ENCODE measurements around the gene FSHR.

FSHR gene

DNA sequence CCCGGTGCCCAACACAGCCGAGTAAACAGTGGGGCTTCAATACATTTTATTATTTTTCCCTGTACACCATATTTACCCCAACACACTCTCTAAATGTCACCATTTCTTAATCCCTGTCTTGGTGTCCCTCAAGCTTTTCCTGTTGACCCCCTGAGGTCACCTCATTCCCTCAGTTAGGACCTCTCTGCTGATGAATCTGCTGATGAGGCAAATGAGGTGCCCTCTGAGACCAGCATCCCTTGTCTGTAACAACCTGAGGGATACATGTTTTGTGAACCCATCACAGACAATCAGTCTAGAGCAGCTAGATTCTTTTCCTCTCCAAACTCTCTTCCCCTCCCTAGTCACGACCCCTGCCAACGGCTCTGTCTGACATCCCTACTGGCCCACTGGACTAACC lies 127.6 kb downstream of the FSHR start:
- Histone ChIP-seq H3K9ac (ENCODE audit: low read depth, low read length) (no peak overlapping the region), H3K27me3 (ENCODE audit: insufficient read depth, low read length) (no peaks in the 10 kb centered on the region), H3K27ac (ENCODE audit: low read length) (no peak overlapping the region), H3K4me1 (ENCODE audit: insufficient read depth, low read length) (no peaks in the 10 kb centered on the region), H3K4me3 (ENCODE audit: low read length) (no peak overlapping the region), H3K9me3 (ENCODE audit: insufficient read depth, low read depth, low read length) (no peaks in the 10 kb centered on the region), H3K36me3 (ENCODE audit: insufficient read depth, low read depth, low read length) (no peaks in the 10 kb centered on the region)

DNA sequence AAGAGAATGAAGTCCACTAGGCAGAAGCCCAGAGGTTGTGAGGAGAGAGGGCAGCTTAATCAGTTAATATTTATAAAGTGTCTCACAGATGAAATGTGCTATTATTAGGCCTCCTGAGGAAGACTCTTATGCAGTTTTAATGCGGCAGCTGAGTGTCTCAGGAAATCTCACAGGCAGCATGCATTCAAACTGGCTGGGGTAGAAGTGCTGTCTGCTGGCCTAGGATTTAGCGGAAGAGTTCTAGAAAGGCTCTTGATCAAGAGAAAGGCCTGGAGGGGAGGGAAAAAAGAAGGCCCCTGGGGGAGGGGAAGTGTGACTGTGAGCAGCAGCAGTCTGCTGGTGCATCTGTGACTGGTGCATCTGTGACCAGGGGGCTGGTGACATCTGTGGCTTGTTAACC lies 133.0 kb downstream of the FSHR start:
- Histone ChIP-seq H3K27ac (ENCODE audit: low read length) (no peak overlapping the region), H3K4me3 (ENCODE audit: low read length) (no peak overlapping the region), H3K4me1 (ENCODE audit: insufficient read depth, low read length) (no peaks in the 10 kb centered on the region), H3K9ac (ENCODE audit: low read depth, low read length) (no peak overlapping the region), H3K9me3 (ENCODE audit: insufficient read depth, low read depth, low read length) (no peaks in the 10 kb centered on the region), H3K27me3 (ENCODE audit: insufficient read depth, low read length) (no peaks in the 10 kb centered on the region), H3K36me3 (ENCODE audit: insufficient read depth, low read depth, low read length) (no peaks in the 10 kb centered on the region)

DNA sequence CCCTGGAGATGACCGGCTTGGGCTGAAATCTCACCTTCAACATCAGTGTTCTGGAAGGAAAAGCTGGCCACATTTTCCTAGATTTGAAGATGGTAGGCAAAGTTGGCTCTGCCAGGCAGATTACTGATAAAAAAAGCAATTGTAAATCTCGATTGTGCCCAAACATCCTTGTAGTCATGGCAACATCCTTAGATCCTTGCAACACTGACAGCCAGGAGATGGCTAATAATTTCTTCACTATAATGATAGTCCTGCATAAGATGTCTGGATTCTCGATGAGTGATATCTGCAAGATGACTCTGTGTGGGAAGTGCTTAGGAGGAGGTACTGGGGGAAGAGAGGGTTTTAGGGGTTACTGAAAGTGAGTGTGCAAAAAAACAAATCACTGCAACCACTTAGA lies 149.1 kb downstream of the FSHR start:
- no peaks in the 10 kb centered on the region for H3K4me1 ChIP-seq (ENCODE audit: insufficient read depth, low read length)
- no peaks in the 10 kb centered on the region for H3K27me3 ChIP-seq (ENCODE audit: insufficient read depth, low read length)
- H3K4me3 ChIP-seq (ENCODE audit: low read length), result no peak overlapping the region
- H3K36me3 ChIP-seq (ENCODE audit: insufficient read depth, low read depth, low read length), result no peaks in the 10 kb centered on the region
- no peak overlapping the region for H3K27ac ChIP-seq (ENCODE audit: low read length)
- no peaks in the 10 kb centered on the region for H3K9me3 ChIP-seq (ENCODE audit: insufficient read depth, low read depth, low read length)
- H3K9ac ChIP-seq (ENCODE audit: low read depth, low read length), result no peak overlapping the region

DNA sequence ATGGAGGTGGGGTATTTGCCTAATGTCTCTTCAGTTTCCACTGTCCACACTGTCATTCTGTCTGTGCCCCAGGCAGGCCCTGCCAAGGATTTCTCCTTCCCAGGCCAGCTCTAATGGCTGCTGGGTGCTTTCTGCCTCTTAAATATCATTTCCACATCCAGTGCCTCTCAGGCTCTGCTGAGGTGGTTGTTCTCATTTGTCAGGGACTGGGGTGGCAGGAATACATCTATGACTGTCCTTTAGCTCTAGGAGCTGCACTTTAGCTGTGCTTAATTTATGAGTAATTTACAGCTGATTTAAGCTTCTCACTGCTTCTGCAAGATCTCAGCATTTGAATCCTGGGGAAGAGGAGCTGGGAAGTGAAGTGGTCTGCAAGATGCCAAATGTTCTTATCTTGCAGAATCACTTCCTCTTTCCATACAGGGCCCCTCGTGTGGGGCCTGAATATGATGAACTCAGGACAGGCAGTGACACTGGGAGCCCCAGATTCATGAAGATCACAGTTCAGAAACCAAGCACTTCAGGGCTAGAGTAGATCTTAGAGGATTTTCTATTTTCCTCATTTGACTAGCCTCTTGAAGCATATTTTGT lies 150.2 kb downstream of the FSHR start:
- no peak overlapping the region for H3K9ac ChIP-seq (ENCODE audit: low read depth, low read length)
- no peak overlapping the region for H3K4me3 ChIP-seq (ENCODE audit: low read length)
- H3K27me3 ChIP-seq (ENCODE audit: insufficient read depth, low read length), result no peaks in the 10 kb centered on the region
- no peaks in the 10 kb centered on the region for H3K9me3 ChIP-seq (ENCODE audit: insufficient read depth, low read depth, low read length)
- no peaks in the 10 kb centered on the region for H3K4me1 ChIP-seq (ENCODE audit: insufficient read depth, low read length)
- no peak overlapping the region for H3K27ac ChIP-seq (ENCODE audit: low read length)
- H3K36me3 ChIP-seq (ENCODE audit: insufficient read depth, low read depth, low read length), result no peaks in the 10 kb centered on the region

DNA sequence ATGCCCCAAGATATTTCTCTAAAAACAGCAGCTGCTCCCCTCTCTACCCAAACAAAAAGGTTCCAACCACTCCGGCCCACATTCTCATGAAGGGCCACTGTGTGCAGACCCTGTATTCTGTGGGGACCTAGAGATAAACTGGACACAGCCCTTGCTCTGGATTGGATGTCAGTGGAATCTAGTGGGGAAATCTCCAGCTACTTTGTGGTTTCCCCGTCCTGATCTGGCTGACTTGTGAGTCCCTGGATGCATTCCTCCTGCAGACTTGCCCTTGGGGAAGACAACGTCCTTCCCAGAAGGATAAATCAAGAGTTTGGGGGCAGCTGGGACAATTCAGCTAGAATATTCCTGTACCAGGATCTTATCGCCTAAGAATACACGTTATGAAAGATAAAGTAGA lies 151.1 kb downstream of the FSHR start:
- H3K27ac ChIP-seq (ENCODE audit: low read length), result no peak overlapping the region
- H3K4me3 ChIP-seq (ENCODE audit: low read length), result no peak overlapping the region
- no peaks in the 10 kb centered on the region for H3K36me3 ChIP-seq (ENCODE audit: insufficient read depth, low read depth, low read length)
- H3K9ac ChIP-seq (ENCODE audit: low read depth, low read length), result no peak overlapping the region
- H3K4me1 ChIP-seq (ENCODE audit: insufficient read depth, low read length), result no peaks in the 10 kb centered on the region
- H3K9me3 ChIP-seq (ENCODE audit: insufficient read depth, low read depth, low read length), result no peaks in the 10 kb centered on the region
- no peaks in the 10 kb centered on the region for H3K27me3 ChIP-seq (ENCODE audit: insufficient read depth, low read length)

DNA sequence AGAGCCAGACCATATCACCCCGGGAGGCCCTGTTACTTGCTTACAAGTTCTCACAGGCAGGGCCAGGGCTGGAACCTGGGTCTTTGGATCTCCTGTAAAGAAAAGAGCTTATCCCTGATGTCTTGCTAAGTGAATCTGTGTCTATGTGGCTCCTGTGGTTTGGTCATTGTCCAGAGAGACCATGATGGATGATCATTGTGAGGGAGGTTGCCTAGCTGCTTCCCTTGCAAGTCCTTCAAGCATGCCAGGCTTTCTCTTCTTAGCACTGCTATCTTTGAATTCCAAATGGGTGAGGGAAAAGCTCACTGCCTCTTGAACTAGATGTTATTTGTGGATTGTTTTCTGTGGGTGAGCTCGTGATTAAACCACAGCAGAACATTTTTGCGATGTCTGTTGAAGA lies 151.6 kb downstream of the FSHR start:
- Histone ChIP-seq H3K27ac (ENCODE audit: low read length) (no peak overlapping the region), H3K27me3 (ENCODE audit: insufficient read depth, low read length) (no peaks in the 10 kb centered on the region), H3K9ac (ENCODE audit: low read depth, low read length) (no peak overlapping the region), H3K4me3 (ENCODE audit: low read length) (no peak overlapping the region), H3K9me3 (ENCODE audit: insufficient read depth, low read depth, low read length) (no peaks in the 10 kb centered on the region), H3K4me1 (ENCODE audit: insufficient read depth, low read length) (no peaks in the 10 kb centered on the region), H3K36me3 (ENCODE audit: insufficient read depth, low read depth, low read length) (no peaks in the 10 kb centered on the region)

DNA sequence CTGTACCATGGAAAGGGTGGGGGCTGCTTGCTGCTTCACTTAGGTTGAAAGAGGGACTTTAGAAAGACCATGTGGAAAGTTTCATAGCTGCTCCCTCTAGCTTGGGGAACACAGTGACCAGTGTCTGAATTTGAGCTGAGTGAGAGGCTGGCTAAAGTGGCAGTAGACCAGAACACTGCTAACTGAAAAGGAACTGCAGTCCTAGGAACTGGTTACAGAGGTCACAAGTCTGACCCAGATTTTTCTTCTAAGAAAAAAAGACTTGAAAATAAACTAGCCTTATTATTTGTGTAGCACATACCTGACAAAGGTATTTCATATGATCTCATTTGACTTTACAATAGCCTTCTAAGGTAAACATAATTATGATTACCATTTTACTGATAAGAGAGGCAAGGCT lies 153.6 kb downstream of the FSHR start:
- H3K4me3 ChIP-seq (ENCODE audit: low read length), result no peak overlapping the region
- no peaks in the 10 kb centered on the region for H3K36me3 ChIP-seq (ENCODE audit: insufficient read depth, low read depth, low read length)
- no peaks in the 10 kb centered on the region for H3K4me1 ChIP-seq (ENCODE audit: insufficient read depth, low read length)
- no peak overlapping the region for H3K9ac ChIP-seq (ENCODE audit: low read depth, low read length)
- H3K9me3 ChIP-seq (ENCODE audit: insufficient read depth, low read depth, low read length), result no peaks in the 10 kb centered on the region
- no peak overlapping the region for H3K27ac ChIP-seq (ENCODE audit: low read length)
- no peaks in the 10 kb centered on the region for H3K27me3 ChIP-seq (ENCODE audit: insufficient read depth, low read length)

DNA sequence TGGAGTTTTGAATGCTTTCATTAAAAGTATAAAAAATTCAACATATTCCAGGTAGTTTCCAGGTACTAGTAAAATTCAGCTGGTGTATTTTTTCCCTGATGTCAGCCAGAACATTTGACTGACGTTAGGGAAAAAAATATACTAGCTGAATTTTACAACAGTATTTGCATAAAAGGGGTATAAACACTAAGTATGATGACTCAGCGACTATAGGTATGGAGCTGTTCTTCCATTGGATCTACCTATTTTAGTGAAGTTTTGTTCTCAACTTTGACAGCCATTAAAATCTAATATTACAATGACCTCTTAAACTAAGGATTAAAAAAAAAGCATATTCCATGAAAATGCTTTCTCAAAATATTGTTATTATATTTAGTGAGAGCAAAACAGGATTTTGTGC lies 155.9 kb downstream of the FSHR start:
- no peaks in the 10 kb centered on the region for H3K4me1 ChIP-seq (ENCODE audit: insufficient read depth, low read length)
- no peak overlapping the region for H3K9ac ChIP-seq (ENCODE audit: low read depth, low read length)
- H3K36me3 ChIP-seq (ENCODE audit: insufficient read depth, low read depth, low read length), result no peaks in the 10 kb centered on the region
- no peaks in the 10 kb centered on the region for H3K27me3 ChIP-seq (ENCODE audit: insufficient read depth, low read length)
- H3K27ac ChIP-seq (ENCODE audit: low read length), result no peak overlapping the region
- no peak overlapping the region for H3K4me3 ChIP-seq (ENCODE audit: low read length)
- no peaks in the 10 kb centered on the region for H3K9me3 ChIP-seq (ENCODE audit: insufficient read depth, low read depth, low read length)

DNA sequence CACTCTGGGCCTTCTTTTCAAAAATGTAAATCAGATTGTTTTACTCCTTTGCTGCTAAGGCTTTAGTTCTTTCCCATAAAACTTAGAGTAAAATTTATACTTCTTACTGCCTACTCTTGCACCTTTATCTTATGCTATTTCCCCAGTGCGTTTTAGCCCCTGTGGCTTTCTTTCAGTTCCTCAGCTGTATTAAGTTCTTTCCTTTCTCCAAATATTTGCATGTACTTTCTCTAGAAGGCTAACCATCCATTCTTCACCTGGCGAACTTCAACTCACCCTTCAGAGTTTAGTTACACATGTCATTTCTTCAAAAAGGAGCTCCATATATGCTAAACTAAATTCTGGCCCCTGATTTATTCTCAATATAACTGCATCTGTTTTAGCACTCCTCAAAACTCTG lies 160.7 kb downstream of the FSHR start:
- no peak overlapping the region for H3K4me3 ChIP-seq (ENCODE audit: low read length)
- no peaks in the 10 kb centered on the region for H3K4me1 ChIP-seq (ENCODE audit: insufficient read depth, low read length)
- no peak overlapping the region for H3K9ac ChIP-seq (ENCODE audit: low read depth, low read length)
- H3K27me3 ChIP-seq (ENCODE audit: insufficient read depth, low read length), result no peaks in the 10 kb centered on the region
- no peak overlapping the region for H3K27ac ChIP-seq (ENCODE audit: low read length)
- H3K36me3 ChIP-seq (ENCODE audit: insufficient read depth, low read depth, low read length), result no peaks in the 10 kb centered on the region
- H3K9me3 ChIP-seq (ENCODE audit: insufficient read depth, low read depth, low read length), result no peaks in the 10 kb centered on the region

DNA sequence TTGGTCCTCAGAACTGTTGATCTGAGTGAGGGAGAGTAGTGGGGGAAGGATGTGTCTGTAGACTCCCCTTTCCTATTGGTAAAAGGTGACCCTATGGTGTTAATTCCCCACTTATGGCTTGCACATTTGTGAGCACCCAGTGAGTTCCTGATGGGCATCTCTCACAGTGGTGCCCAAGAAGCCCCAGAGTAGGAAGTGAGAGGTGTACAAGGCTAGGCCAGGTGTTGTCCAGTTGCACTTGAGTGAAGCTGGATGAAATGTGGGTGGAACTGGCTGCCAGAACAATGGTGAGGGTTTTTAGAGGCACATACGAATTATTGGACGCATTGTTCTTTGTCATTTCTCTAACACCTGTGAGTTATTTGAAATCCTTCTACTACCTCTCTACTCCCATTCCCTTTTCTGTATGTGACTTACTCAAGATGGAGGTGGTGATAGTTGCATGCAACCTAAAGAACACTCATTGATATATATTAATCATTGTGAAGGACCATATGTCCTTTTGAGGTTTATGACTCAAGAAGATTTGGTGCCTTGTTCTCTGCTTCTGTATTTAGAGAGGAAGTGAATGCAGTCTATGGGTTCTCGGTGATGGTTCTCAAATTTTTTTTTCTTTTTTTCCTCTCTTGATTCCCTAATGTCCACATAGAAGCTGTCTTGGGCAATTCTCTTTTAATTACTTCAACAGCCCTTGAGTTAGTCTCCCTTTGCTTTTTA lies 162.7 kb downstream of the FSHR start:
- no peaks in the 10 kb centered on the region for H3K4me1 ChIP-seq (ENCODE audit: insufficient read depth, low read length)
- H3K36me3 ChIP-seq (ENCODE audit: insufficient read depth, low read depth, low read length), result no peaks in the 10 kb centered on the region
- H3K9me3 ChIP-seq (ENCODE audit: insufficient read depth, low read depth, low read length), result no peaks in the 10 kb centered on the region
- H3K27ac ChIP-seq (ENCODE audit: low read length), result no peak overlapping the region
- H3K9ac ChIP-seq (ENCODE audit: low read depth, low read length), result no peak overlapping the region
- no peaks in the 10 kb centered on the region for H3K27me3 ChIP-seq (ENCODE audit: insufficient read depth, low read length)
- H3K4me3 ChIP-seq (ENCODE audit: low read length), result no peak overlapping the region

DNA sequence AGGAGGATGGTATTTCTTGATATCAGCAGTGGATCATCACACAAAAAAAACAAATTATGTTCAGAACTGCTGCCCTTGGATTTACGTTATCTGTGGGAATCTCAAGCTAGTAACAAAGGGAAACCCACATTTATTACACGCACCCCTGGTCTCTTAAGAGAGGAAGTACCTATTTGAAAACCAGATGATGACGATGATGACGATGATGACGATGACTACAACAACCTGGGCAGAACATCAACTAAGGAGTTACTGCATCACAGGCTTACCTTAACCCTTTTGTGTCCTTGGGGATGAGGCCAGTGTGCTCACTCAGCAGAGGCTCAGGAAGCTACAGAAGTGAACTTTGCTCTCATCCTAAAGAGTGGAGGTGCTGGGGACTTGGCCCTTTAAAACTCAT lies 169.4 kb downstream of the FSHR start:
- no peak overlapping the region for H3K27ac ChIP-seq (ENCODE audit: low read length)
- H3K36me3 ChIP-seq (ENCODE audit: insufficient read depth, low read depth, low read length), result no peaks in the 10 kb centered on the region
- H3K9me3 ChIP-seq (ENCODE audit: insufficient read depth, low read depth, low read length), result no peaks in the 10 kb centered on the region
- no peaks in the 10 kb centered on the region for H3K27me3 ChIP-seq (ENCODE audit: insufficient read depth, low read length)
- H3K4me1 ChIP-seq (ENCODE audit: insufficient read depth, low read length), result no peaks in the 10 kb centered on the region
- no peak overlapping the region for H3K9ac ChIP-seq (ENCODE audit: low read depth, low read length)
- H3K4me3 ChIP-seq (ENCODE audit: low read length), result no peak overlapping the region

DNA sequence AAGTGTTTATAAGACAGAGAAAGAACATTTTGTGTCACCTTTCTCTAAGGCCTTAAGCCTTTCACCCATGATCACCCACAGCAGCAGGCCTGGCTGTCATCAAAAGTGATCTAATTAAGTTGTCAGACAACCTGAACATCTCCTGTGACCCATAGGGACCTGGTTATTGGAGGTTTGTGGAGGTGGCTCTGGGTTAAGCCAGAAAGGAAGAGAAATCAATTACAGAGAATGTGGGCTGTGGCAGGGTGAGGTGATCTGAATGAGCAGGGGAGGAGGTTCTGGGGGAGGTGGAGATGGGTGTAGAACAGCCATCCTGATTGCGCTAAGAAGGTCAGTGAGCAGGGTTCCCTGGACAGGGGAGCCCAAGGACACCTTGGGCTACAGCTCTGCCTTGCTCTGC lies 170.8 kb downstream of the FSHR start:
- no peak overlapping the region for H3K4me3 ChIP-seq (ENCODE audit: low read length)
- no peaks in the 10 kb centered on the region for H3K36me3 ChIP-seq (ENCODE audit: insufficient read depth, low read depth, low read length)
- H3K27me3 ChIP-seq (ENCODE audit: insufficient read depth, low read length), result no peaks in the 10 kb centered on the region
- H3K9ac ChIP-seq (ENCODE audit: low read depth, low read length), result no peak overlapping the region
- no peaks in the 10 kb centered on the region for H3K9me3 ChIP-seq (ENCODE audit: insufficient read depth, low read depth, low read length)
- H3K4me1 ChIP-seq (ENCODE audit: insufficient read depth, low read length), result no peaks in the 10 kb centered on the region
- no peak overlapping the region for H3K27ac ChIP-seq (ENCODE audit: low read length)
